K562 (cell line): ENCODE measurements around the gene CASR. TPM values are rescaled to one million over a fixed set of nuclear protein-coding genes. Genes with fewer than 3 reads are reported as not detected.

Experiments used
- ATAC-seq: fragments of 200-7000 bp; cut with Tn5 transposase; 3 replicates; pipeline ENCODE4 v1.9.1; 2020; ENCODE audit warnings: moderate library complexity
- BruUV-seq: library from RNA; stranded (reverse); fragments of 400-500 nt; replicated peaks from 2 replicates; lab custom pipeline; 2021; lab: Mats Ljungman, UMichigan
- CTCF ChIA-PET: fragments of 300-600 bp; formaldehyde crosslinking; extraction: SDS; loops from one replicate; lab custom pipeline; 2021; ENCODE audit warnings: low intra/inter-chr PET ratio; lab: Yijun Ruan, JAX
- POLR2A ChIA-PET: fragments of 300-600, 350-650 bp; sonication (Branson Sonifier 250); formaldehyde crosslinking; extraction: SDS; loops from one replicate; lab custom pipeline; 2021; ENCODE audit warnings: antibody characterized with exemption, inconsistent platforms; lab: Yijun Ruan, JAX
- DNase-seq, 4 experiments: peaks; one replicate each; pipeline versions ENCODE4 v3.0.0 to v3.0.0-alpha.2; 2011 to 2018; ENCODE audit warnings: low spot score in 3 of 4, mixed read lengths in 3 of 4; ENCODE audit errors: extremely low read depth in 1 of 4
- FAIRE-seq: peaks from 2 replicates; lab custom pipeline; 2011; peaks lifted over from hg19 to GRCh38; lab: Jason Lieb, UNC
- H2AFZ ChIP-seq: 2 replicates; pipeline ENCODE4 v1.6.0; 2011; ENCODE audit warnings: low read depth, low read length, control low read depth, inconsistent platforms
- H3K27ac ChIP-seq: fragments of 200-600 bp; 3 replicates; pipeline ENCODE4 v1.8.0; 2011; ENCODE audit warnings: low read depth, mild to moderate bottlenecking, control low read depth, inconsistent platforms, low read length, moderate library complexity, mixed read lengths; ENCODE audit errors: extremely low read depth
- H3K27me3 ChIP-seq, 2 experiments: fragments of 300-600 bp in 1 of 2; 2 replicates in 1 of 2; 3 replicates in 1 of 2; pipeline versions ENCODE4 v1.6.0 to v1.8.0; 2011; ENCODE audit warnings: inconsistent platforms in 2 of 2, low read length in 2 of 2, mild to moderate bottlenecking in 1 of 2, mixed read lengths in 1 of 2, moderate library complexity in 1 of 2; ENCODE audit not compliant: control insufficient read depth in 2 of 2, insufficient read depth in 2 of 2
- H3K36me3 ChIP-seq: fragments of 300-600 bp; 3 replicates; pipeline ENCODE4 v1.8.0; 2011; ENCODE audit warnings: mild to moderate bottlenecking, low read length, inconsistent platforms; ENCODE audit not compliant: control insufficient read depth, insufficient read depth
- H3K4me1 ChIP-seq, 2 experiments: fragments of 200-600 bp in 1 of 2; replicated peaks in 1 of 2; 2 replicates in 1 of 2; 3 replicates in 1 of 2; pipeline versions ENCODE4 v1.5.1 to v1.8.0; 2011; ENCODE audit warnings: inconsistent platforms in 2 of 2, low read length in 2 of 2, mild to moderate bottlenecking in 1 of 2, mixed read lengths in 1 of 2, moderate library complexity in 1 of 2; ENCODE audit not compliant: control insufficient read depth in 2 of 2, insufficient read depth in 2 of 2
- H3K4me2 ChIP-seq: 2 replicates; pipeline ENCODE4 v1.6.1; 2011; ENCODE audit warnings: low read length, control low read depth, inconsistent platforms, mixed read lengths; ENCODE audit not compliant: insufficient read depth
- H3K4me3 ChIP-seq: fragments of 200-600 bp; sonication (generic), shearing (Covaris generic); 2 replicates; pipeline ENCODE4 v1.5.1; 2016; ENCODE audit warnings: control low read depth, inconsistent platforms
- H3K79me2 ChIP-seq: fragments of 200-600 bp; 3 replicates; pipeline ENCODE4 v1.8.0; 2011; ENCODE audit warnings: low read length, inconsistent platforms; ENCODE audit not compliant: control insufficient read depth, insufficient read depth
- H3K9ac ChIP-seq, 2 experiments: 2 replicates each; pipeline versions ENCODE4 v1.6.0 to v1.6.1; 2011; ENCODE audit warnings: low read depth in 2 of 2, low read length in 2 of 2, control low read depth in 1 of 2, inconsistent platforms in 1 of 2, mild to moderate bottlenecking in 1 of 2, mixed read lengths in 1 of 2; ENCODE audit not compliant: insufficient read depth in 1 of 2
- H3K9me1 ChIP-seq: one replicate; pipeline ENCODE4 v1.6.0; 2011; ENCODE audit warnings: inconsistent platforms, mild to moderate bottlenecking, low read length, moderate library complexity; ENCODE audit not compliant: control insufficient read depth, insufficient read depth
- H3K9me3 ChIP-seq: replicated peaks from 2 replicates; pipeline ENCODE4 v1.5.1; 2011; ENCODE audit warnings: low read depth, low read length, inconsistent platforms; ENCODE audit not compliant: control insufficient read depth, insufficient read depth
- H4K20me1 ChIP-seq: replicated peaks from 2 replicates; pipeline ENCODE4 v1.6.1; 2011; ENCODE audit warnings: low read length, inconsistent platforms, mixed read lengths; ENCODE audit not compliant: control insufficient read depth, insufficient read depth
- ZBTB11 ChIP-seq, 3 experiments: fragments of 200-800 bp in 1 of 3; fragments of 250-450 bp in 1 of 3; fragments of 450-650 bp in 1 of 3; sonication (Bioruptor Pico) in 1 of 3; sonication (Bioruptor generic) in 1 of 3; formaldehyde crosslinking in 1 of 3; IDR thresholded peaks; 2 replicates each; pipeline versions ENCODE4 v1.6.1 to v1.8.0; 2016 to 2022; ENCODE audit warnings: mild to moderate bottlenecking in 2 of 3, missing genetic modification characterization in 2 of 3, missing compliant biosample characterization in 1 of 3, moderate library complexity in 1 of 3
- ZBTB8A ChIP-seq: fragments of 450-650 bp; IDR thresholded peaks from 2 replicates; pipeline ENCODE4 v1.6.1; 2018; ENCODE audit warnings: mild to moderate bottlenecking, moderate library complexity; ENCODE audit not compliant: partially characterized antibody
- ZNF778 ChIP-seq: fragments of 450-650 bp; formaldehyde crosslinking; IDR thresholded peaks from 2 replicates; pipeline ENCODE4 v1.4.0; 2020; ENCODE audit warnings: mild to moderate bottlenecking, moderate library complexity
- in situ Hi-C: fragments of 300-500 bp; cut with MboI; formaldehyde crosslinking; loops from 4 replicates; pipeline ENCODE4 v1.15.0; 2018; ENCODE audit warnings: inconsistent platforms, mixed read lengths
- intact Hi-C: fragments of 100-400 bp; cut with micrococcal nuclease; formaldehyde crosslinking; loops from 2 replicates; pipeline ENCODE4 v1.14.2; 2022
- polyA plus RNA-seq, 8 experiments: library from polyadenylated mRNA; depleted of rRNA in 4 of 8; stranded (reverse) in 5 of 8; unstranded in 3 of 8; fragments of >200 nt; fragmentation: Nextera tagmentation in 2 of 8; fragmentation: Illumina TruSeq in 1 of 8; extraction: Ambion mirVana in 2 of 8; extraction: Trizol in 1 of 8; gene quantifications; 2 replicates each; pipeline versions ENCODE4 v1.2.1 to v1.2.3, GENCODE V29; 2011 to 2014; ENCODE audit warnings: inconsistent platforms in 1 of 8, missing spikeins in 1 of 8
- total RNA-seq, 7 experiments: library from RNA; depleted of rRNA in 6 of 7; stranded (reverse); fragments of >200 nt in 6 of 7; fragmentation: Illumina TruSeq in 2 of 7; extraction: Trizol in 2 of 7; gene quantifications; 2 replicates each; pipeline versions ENCODE4 v1.2.1 to v1.2.3, GENCODE V29; 2011 to 2021; ENCODE audit warnings: low replicate concordance in 1 of 7

Gene CASR
- total and polyA plus RNA-seq, 9 of the 15 experiments (the other 6 are each of a cell fraction or from before 2014, with no cell fraction given) = not detected

- Histone ChIP-seq H3K79me2 (no peaks in the 10 kb centered on the region), H3K27ac (no peak overlapping the region), H3K9me1 (no peaks in the 10 kb centered on the region), H2AFZ (no peak overlapping the region), H3K9me3 (no peaks in the 10 kb centered on the region), H4K20me1 (no peaks in the 10 kb centered on the region), H3K27me3 (no peaks in the 10 kb centered on the region), H3K4me2 (no peak overlapping the region), H3K4me1 (no peaks in the 10 kb centered on the region), H3K9ac (no peak overlapping the region), H3K36me3 (no peaks in the 10 kb centered on the region), H3K4me3 (no peak overlapping the region)
- ChIA-PET POLR2A (no interaction called here), CTCF (no interaction called here)
- intact Hi-C loops = no loop called here
- ATAC-seq = no peak
- no peak for DNase-seq
- in situ Hi-C loops = no loop called here
- TF ChIP-seq ZBTB8A = no peak
- TF ChIP-seq ZBTB11 (CRISPR knock-in tag; IDR thresholded peaks at IDR 0.05) = no peak
- no peak for TF ChIP-seq ZNF778 (CRISPR knock-in tag)
- no TSS peak for BruUV-seq
- no peak for FAIRE-seq
Observed at GRCh38 chr3:122272879-122273278, 89.4 kb downstream of the CASR start.
